ENCODE results near the gene PGAP2.

GRCh38 chr11:3855808-3856491 lies 47.6 kb downstream of the PGAP2 start:
- TF ChIP-seq MYC (IDR thresholded peaks at IDR 0.05; ENCODE audit: low read depth, low read length) (no peak), JUN (IDR thresholded peaks at IDR 0.05; ENCODE audit: borderline replicate concordance, insufficient read depth, insufficient read length, low read depth) (no peak), CTCF (IDR thresholded peaks at IDR 0.05; ENCODE audit: extremely low read depth in 1 of 2, insufficient read depth in 1 of 2, low read depth in 1 of 2, low read length in 2 of 2) (no peak), POLR2A (IDR thresholded peaks at IDR 0.05; ENCODE audit: low read depth, low read length) (no peak), GATA2 (IDR thresholded peaks at IDR 0.05; ENCODE audit: insufficient read depth, insufficient read length, low read depth, low read length) (no peak), POLR2AphosphoS5 (IDR thresholded peaks at IDR 0.05; ENCODE audit: insufficient read depth, low read depth, low read length) (no peak), EZH2 (IDR thresholded peaks at IDR 0.05; ENCODE audit: borderline replicate concordance, low read depth, low read length, severe bottlenecking) (no peak)

Data from endothelial cell of umbilical vein (primary cell).